Germinal center (tissue), 1 donor: ENCODE data around the gene CABCOCO1.
"Not testable (repeated sequence)": the region's sequence is repeated elsewhere in the genome, so short reads cannot be mapped to it uniquely, and the experiment has no call there.

Experiments
- DNase-seq: peaks from one replicate; pipeline ENCODE4 v3.0.0; 2012; ENCODE audit warnings: mixed read lengths, low spot score

Gene CABCOCO1

DNA sequence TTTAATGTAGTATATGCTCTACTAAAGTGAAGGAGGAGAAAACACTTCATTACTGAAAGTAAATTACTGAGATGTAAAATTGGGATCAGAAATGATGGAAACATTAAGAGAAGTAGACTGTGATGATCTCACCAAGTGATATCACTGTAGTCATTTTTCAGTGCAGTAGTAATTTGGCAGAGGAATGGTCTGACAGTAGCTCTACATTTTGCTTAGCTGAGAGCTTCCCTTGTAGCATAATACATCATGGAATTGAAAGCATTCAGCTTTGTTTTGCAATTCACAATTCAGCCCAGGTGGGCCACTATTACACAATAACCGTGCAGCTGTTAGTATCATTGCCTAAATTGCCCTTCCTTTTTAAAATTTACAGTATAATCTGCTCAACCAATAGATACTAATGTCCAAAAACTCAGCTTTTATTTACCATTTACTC is 19.4 kb upstream of the CABCOCO1 start:
- DNase-seq = no peak

DNA sequence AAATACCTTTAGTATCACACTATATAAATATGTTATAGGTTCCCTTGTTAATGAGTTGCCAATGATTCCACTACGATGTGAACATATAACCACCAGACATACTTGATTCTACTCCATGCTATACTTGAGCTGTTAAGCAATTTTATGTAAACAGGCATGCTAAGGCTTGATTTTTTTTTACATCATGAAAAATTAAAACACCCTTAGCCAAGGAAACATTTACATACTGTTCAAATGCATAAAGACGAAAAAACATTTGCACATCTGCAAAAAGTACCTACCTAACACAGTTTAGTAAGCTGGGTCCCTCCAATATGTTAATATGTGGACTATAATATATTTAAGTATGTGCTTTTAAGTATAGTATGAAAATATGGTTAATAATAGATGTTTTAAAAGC is 9.0 kb upstream of the CABCOCO1 start:
- DNase-seq = no peak

DNA sequence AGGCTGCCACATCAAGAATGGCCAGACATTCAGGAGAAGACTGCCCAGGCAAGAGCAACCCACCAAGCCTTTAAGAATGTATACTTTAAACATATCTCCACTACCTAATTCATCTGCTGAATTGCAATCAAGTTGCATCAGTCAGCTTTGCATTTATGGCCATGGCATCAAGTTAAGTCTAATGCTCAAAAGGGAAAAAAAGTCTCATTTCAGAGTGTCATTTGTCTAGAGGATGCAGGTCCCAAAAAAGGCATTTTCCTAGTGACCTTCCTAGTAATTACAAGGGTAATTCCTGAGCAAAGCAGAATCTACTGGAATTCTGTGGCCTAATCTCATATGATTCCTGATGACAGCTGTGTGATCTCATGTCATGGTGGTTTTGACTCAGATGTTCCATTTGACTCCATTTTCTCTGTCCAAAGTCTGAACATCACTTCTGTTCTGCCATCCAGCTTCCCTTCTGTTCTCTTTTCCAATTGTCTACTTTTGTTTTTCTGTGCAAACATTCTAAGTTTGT is 7.3 kb upstream of the CABCOCO1 start:
- DNase-seq = no peak

DNA sequence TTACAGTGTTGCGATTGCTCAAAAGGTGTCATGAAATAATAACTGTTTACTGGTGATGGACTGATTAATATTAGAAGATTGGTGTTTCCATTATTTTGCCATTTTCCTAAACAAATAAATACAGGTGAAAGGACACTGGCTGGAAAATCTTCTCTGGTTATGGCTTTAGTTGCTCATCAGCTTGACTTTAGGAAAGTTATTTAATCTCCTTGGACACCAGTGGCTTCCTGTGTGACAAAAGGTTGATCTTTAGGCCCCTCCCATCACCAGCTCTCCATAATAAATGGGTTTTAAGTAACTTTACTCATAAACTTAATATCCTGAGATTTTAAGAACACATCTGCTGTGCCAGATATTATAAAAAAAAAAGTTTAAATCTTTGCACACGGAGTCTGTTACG is 737 bp downstream of the CABCOCO1 start:
- no peak for DNase-seq

DNA sequence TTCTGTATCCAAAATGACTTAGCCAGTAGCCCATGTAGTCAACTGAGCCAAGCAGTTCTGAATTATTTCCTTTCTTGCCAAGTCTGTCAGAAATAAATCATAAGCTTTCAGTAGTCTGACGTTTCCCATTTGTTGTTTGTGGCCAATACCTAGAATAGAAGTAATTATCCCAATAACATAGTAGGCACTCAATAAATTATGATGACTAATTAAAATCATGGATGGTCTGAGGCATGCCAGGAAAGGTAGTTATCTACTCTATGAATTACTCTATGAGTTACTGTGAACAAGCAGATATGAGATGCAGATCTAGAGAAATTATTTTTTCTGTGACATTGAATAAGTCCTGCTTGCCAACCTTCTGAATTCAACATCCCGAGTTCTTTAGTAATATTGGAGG is 2.3 kb downstream of the CABCOCO1 start:
- no peak for DNase-seq

DNA sequence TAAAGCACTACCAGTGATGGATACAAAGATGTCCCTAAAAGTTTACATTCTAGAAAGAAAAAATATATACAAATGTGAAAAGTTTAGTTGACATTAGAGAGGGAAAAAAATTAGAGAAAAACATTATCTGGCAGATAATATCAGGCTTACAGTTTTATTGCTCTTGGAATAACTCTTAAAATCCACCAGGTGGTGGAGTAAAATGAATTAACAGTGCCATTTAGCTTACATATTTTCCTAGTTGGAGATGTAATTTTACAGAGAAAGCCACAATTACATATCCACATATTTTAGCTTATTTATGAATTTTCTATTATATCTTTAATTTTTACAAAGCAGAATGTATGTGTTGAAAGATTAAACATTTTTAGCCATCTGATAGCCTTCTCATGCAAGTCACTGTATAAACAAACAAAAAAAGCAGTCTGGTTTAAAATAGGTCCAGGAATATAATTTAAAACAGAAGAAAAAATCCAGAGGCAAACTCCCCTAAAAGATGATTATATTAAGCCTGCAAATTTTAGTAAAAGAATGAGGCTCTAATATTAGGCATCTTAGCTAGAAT is 6.5 kb downstream of the CABCOCO1 start:
- DNase-seq = no peak

DNA sequence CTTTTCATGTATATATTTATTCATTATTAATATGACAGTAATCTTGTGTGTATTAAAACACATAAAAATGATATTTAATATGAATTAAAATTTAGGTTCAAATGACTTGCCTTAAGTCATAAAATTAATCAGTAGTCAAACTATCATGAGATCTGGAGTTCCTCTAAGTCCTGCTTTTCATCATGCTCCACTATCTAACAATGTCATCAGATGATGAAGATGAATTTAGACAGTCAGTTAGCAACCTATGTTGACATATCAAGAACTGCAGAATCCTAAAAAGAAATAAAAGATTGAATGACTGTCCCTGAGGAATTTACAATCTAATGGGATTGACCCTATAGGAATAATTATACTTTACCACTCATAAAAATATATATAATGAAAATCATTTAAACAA is 7.1 kb downstream of the CABCOCO1 start:
- no peak for DNase-seq

DNA sequence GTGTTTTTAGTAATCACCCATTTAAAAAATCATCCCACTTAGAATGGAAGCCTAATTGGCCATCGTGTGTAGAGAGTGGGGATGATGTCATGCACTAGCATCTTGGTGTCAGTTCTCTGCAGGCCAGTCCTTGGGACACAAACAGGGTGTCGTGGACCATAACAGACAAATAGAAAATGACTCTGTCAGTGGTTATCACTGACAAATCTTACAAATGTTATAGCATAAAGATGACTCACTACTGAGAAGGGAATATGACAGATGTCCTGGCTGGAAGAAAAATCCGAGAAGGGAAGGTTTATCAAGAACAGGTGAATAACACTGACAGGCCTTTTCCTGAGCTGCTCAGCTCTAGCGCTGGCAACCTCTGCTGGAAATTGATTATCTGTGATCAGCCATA is 10.6 kb downstream of the CABCOCO1 start:
- DNase-seq = no peak

DNA sequence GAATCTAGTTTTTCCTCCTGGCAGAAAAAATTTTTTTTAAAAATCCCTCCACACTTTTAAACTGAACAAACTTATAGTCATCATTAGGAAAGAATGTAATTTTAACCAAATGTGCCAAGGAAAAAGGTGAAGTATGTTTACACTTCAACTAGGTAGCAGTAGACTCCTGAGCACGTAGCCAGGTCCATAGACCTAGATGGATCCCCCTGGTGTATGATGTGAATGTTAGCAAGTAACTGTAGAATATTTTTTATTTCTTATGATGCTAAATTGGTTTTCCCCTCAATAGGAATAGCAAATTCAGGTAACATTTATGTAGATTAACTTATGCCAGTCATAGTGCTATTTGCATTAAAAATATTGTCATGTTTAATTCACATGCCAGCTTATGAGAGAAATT is 19.6 kb downstream of the CABCOCO1 start:
- DNase-seq = no peak

DNA sequence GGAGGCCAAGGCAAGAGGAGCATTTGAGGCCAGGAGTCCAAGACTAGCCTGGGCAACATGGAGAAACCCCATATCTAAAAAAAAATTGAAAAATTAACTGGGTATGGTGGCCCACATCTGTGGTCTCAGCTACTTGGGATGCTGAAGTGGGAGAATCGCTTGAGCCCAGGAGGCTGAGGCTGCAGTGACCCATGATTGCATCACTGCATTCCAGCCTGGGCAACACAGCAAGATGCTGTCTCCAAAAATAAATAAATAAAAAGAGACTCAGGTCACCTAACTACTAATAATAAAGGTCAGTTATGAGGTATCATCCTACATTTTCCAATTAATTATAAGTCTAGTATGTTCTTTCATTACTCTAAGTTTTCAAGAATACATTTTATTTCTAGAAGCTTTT is 20.6 kb downstream of the CABCOCO1 start:
- DNase-seq = no peak

DNA sequence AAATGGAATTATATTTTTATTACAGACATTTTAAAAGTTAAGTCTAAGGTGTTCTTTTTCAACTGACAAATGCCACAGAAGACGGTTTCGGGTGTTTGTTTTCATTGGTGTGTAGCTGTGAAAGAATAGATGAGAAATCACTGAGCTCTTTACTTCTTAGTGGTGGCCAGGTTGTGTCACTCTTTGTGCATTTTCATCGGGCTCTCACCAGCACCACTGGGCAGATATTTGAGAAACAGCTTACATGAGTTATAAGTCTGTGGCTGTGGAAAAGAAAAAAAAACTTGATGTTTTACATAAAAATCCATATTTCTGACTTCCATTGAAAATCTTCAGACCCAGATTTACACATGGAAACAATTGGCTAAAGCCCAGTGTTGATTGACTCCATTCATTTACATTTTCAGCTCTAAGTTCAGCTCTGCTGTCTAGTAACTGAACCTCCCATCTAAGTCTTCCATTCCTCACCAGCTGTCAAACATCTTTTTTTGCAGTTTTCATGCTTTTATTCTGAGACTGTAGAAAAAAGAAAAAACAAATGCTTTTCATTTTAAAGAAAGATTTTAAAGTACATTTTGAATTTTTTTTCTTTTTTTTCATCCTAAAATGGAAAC is 22.3 kb downstream of the CABCOCO1 start:
- no peak for DNase-seq

DNA sequence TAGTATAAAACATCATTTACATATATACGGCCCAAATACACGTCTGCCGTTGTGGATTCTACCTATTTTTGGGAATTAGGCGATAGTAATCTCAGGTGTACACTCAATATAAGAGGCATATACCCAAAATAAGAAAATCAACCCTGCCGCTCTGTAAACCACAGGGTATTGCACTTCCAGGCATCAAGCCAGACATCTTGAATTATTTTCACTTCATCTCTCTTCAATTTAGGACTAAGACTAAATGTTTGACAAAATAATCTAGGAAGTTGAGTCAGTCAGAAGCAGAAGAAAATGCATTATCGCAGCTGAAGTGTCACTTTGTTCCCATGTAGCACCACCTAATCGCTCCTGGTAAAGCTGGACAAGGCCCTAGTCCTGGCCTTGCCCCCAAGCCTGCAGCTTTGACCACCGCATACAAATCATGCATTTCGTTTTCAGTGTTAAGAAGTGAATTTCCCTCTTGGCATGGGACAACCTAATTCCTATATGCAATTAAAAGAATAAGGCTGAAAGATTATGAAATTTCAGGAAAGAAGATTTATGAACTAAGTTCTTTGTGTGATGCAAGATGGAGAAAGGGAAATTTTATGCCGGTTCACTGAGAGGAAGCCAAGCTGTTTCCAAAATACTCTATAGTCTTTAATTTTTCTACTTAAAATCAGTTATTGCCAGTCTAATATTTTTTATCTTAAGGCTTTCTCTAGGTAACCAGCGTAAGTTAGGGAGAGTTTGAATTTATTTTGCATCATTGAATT is 26.0 kb downstream of the CABCOCO1 start:
- DNase-seq = no peak

DNA sequence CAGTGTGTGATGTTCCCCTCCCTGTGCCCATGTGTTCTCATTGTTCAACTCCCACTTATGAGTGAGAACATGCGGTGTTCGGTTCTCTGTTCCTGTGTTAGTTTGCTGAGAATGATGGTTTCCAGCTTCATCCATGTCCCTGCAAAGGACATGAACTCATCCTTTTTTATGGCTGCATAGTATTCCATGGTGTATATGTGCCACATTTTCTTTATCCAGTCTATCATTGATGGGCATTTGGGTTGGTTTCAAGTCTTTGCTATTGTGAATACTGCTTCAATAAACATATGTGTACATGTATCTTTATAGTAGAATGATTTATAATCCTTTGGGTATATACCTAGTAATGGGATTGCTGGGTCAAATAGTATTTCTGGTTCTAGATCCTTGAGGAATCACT is 28.9 kb downstream of the CABCOCO1 start:
- not testable (repeated sequence) for DNase-seq

DNA sequence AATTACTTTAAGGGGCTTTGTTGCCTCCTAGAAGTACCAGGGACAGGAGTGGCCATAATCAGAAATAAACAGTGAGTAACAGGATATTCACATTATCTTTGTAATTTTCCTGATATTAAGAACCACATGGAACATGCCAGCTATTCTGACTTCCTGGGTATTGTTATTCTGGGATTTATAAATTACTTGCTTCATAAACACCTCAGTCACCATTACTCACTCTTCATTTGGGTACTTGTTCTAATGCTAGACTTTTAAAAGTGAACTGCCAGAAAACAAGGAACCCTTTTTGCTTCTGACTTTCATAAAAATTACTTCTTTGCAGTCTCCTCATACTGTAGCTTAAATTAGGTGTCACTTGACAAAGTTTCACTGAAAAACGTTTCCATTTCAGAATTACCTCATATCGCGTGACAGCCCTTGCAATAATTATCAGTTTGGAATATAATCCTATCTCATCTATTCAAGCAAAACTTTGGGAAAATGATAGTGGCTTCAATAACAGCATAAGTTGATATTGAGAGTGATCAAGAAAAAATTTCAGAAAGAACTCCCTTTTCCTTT is 29.8 kb downstream of the CABCOCO1 start:
- no peak for DNase-seq

DNA sequence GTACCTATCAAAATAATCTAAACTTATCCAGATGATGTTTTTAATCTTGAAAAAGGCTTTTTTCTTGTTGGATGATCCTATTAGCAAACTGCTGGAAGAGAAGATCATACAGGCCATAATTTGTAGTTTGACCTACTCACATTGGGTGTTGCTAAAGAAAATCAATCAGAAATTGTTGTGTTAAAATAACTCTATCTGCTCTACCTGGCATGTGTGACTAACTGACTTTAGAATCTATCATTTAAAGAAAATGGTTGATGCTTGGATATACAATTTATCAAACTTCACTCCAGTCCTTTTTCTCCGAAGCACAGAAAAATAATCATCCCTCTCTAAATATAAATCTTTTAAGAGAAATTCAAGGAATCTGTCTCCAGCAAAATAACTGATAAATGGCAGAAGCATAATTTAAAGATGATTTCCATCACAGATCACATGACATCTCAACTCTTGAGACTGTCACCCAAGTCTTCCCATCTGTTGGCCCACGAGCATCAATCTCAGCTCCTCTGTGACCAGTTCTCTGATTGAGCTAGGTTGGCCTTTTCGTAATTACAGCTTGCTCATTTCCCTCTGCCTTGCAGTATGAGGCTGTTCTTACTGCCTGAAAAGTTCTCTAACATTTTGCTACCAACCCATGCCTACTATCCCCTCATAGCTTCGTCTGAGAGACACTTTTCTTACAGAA is 36.4 kb downstream of the CABCOCO1 start:
- no peak for DNase-seq

DNA sequence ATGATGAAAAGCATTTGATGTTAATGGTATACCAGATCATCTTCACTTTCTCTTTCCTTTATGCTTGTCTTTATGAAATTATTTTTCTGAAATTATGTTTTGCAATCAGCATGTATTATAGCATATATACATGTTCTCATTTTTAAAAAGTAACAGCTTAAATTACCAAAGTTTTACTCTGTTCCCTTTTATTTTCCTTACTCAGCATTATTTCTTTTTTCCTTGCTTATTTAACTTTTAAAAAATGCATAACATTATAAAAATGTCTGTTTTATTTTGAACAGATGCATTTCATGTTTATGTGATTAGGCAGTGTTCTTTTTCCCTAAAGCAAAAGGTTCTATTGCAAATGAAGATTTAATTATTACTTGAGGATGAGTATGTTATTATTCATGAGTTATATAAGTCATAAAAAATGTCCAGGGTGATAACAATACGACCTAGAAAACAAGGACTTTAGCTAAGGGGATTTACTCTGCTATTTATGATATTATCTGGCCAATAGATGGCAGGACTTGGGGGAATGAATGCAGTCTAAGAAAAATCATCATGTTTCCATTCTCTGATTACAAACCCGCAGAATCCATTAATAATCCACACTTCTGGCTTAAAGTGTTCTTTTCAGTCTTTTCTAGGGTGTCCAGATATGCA is 38.5 kb downstream of the CABCOCO1 start:
- no peak for DNase-seq

DNA sequence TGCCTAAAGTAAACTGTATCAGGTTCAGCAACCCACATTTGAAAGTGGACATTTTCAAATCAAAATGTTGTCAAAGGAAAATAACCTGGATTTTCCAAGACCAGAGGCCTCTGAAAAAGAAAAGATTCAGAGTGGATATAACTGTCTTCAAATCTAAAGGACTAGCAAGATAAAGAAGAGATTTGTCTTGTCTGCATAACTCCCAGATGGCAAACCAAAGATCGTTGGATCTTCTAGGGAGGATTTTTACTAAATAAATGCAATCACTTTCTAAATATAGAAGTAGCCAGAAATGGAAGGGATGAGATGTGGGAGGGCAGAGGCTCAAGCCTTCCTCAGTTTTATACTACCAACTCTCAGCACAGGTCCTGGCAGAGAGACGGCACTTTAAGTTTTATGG is 39.0 kb downstream of the CABCOCO1 start:
- no peak for DNase-seq

DNA sequence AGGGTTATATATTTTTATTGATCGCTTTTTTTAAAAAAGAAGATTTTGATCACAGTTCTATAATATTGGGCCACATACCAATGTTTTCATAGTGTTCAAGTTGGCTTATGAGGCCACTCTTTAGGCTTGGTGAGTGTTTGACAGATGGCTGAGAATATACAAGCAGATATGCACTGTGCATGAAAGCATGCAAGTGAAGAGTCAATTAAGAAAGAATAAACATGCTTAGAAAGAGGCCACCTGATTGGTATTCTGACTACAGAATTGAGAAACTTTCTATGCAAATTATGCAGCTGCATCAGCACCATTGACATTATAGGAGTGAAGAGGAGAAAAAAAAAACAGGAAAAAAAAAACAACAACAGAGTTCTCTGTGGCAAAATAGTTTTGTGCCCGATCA is 39.9 kb downstream of the CABCOCO1 start:
- DNase-seq = no peak

DNA sequence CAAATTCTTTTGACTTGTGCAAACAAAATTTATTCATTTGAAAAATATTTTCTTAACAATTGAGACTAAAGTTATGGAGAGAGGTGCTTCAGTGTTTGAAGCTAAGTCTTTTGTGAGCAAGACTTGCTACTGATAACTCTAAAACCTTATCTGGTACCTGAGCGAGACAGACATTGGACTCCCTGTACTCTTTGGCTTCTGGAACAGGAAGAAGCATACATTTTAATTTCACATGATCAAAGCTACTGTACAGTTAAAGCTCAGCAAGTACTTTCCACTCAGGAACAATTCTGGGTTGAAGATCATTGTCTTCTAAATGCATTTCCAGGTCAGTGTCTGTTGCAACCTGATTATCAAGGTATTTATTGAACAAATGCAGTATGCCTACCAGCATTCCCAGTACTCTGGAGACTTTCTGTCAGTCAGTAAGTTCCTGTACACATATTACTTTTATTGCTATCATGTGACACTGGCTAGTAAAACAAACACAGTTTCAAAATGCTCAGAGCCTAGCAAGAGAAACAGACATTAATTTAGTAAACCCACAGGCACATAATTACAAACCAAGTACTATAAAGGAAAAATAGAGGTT is 42.4 kb downstream of the CABCOCO1 start:
- DNase-seq = no peak

DNA sequence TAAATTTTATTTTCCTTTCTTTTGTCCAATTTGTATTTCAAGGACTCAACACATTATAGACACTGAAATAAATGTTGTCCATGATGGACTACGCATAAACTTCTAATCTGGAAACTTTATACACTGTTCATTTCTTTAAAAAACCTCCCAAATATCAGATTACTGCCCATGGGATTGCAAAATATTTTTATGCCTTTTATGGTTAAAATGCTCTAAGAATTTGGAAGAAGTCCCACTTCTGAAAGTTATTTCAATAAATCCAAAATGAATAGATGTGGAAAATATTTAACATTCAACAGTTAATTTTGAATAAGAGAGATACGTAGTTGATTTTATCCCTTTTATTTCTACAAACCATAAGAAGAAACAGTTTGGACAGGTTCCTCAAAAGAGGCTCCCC is 46.1 kb downstream of the CABCOCO1 start:
- no peak for DNase-seq

DNA sequence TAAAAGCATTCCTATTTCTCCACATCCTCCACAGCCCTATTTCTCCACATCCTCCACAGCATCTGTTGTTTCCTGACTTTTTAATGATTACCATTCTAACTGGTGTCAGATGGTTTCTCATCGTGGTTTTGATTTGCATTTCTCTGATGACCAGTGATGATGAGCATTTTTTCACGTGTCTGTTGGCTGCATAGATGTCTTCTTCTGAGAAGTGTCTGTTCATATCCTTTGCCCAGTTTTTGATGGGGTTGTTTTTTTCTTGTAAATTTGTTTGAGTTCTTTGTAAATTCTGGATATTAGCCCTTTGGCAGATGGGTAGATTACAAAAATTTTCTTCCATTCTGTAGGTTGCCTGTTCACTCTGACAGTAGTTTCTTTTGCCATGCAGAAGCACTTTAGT is 49.4 kb downstream of the CABCOCO1 start:
- not testable (repeated sequence) for DNase-seq

DNA sequence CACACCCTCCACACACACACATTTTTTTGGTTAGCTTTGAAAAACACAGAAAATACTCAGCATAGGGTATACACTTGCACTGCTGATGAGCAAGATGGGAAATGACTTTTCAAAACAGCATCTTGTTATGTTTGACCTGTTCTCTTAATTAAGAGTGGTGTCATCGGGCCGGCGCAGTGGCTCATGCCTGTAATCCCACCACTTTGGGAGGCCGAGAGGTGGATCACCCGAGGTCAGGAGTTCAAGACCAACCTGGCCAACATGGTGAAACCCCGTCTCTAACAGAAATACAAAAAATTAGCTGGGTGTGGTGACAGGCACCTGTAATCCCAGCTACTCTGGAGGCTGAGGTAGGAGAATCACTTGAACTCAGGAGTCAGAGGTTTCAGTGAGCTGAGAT is 56.7 kb downstream of the CABCOCO1 start:
- not testable (repeated sequence) for DNase-seq
